Stomach (tissue), 9 donors: ENCODE results near the gene SFXN1. TPM values are rescaled to one million over a fixed set of nuclear protein-coding genes. Genes with fewer than 3 reads are reported as not detected.

Experiments used
- DNase-seq, 2 donors: peaks; one replicate each; pipeline versions ENCODE4 v3.0.0 to v3.0.0-alpha.2; 2013 to 2019
- H3K27ac ChIP-seq, 5 donors: fragments of 200-600 bp in 4 of 5; sonication (generic) in 4 of 5; one replicate each; pipeline ENCODE4 v1.5.1; 2013 to 2019; ENCODE audit warnings: mild to moderate bottlenecking in 1 of 5, moderate library complexity in 1 of 5
- H3K27me3 ChIP-seq, 3 donors: fragments of 200-600 bp; sonication (generic); one replicate each; pipeline ENCODE4 v1.5.1; 2017 to 2019; ENCODE audit warnings: mixed run types in 1 of 3
- H3K36me3 ChIP-seq, 4 donors: fragments of 200-600 bp; sonication (generic); 1 replicate in 3 of 4; 2 replicates in 1 of 4; pipeline ENCODE4 v1.5.1; 2016 to 2019
- H3K4me1 ChIP-seq, 4 donors: fragments of 200-600 bp; sonication (generic); one replicate each; pipeline ENCODE4 v1.5.1; 2016 to 2019
- H3K4me3 ChIP-seq, 4 donors: fragments of 200-600 bp; sonication (generic) in 3 of 4; one replicate each; pipeline ENCODE4 v1.5.1; 2016 to 2019; ENCODE audit warnings: mild to moderate bottlenecking in 1 of 4
- H3K9me3 ChIP-seq, 4 donors: fragments of 200-600 bp; sonication (generic); one replicate each; pipeline ENCODE4 v1.5.1; 2016 to 2019
- CTCF ChIP-seq, 7 experiments: fragments of 450-650 bp in 4 of 7; fragments of 200-600 bp in 3 of 7; sonication (generic) in 3 of 7; IDR thresholded peaks; one replicate each; pipeline ENCODE4 v1.5.1; 2016 to 2019; ENCODE audit warnings: antibody characterized with exemption in 7 of 7, control low read depth in 2 of 7, mild to moderate bottlenecking in 1 of 7
- EP300 ChIP-seq: sonication (generic); formaldehyde crosslinking; IDR thresholded peaks from one replicate; pipeline ENCODE4 v1.6.1; 2017; ENCODE audit warnings: antibody characterized with exemption
- POLR2A ChIP-seq, 4 donors: fragments of 450-650 bp; IDR thresholded peaks; one replicate each; pipeline ENCODE4 v1.6.1; 2016; ENCODE audit warnings: antibody characterized with exemption in 4 of 4, control low read depth in 2 of 4, mild to moderate bottlenecking in 1 of 4, moderate library complexity in 1 of 4
- POLR2AphosphoS5 ChIP-seq, 3 donors: sonication (generic); formaldehyde crosslinking; IDR thresholded peaks; one replicate each; pipeline ENCODE4 v1.6.1; 2016; ENCODE audit warnings: antibody characterized with exemption in 3 of 3
- WGBS, 5 donors: extraction: QIAGEN DNeasy Blood & Tissue Kit in 3 of 5; methylation state at CpG; one replicate each; pipeline versions ENCODE4 v1.1.5 to v1.1.7; 2013 to 2018; 5-methylcytosine and 5-hydroxymethylcytosine counted together
- intact Hi-C: fragments of 100-400 bp; cut with DNase I; formaldehyde crosslinking; loops from one replicate; pipeline ENCODE4 v1.15.1; 2023; ENCODE audit warnings: low total_unique reads
- polyA plus RNA-seq, 3 donors: library from polyadenylated mRNA; stranded (reverse); fragments of 200-250 nt; gene quantifications; one replicate each; pipeline ENCODE4 v1.2.3, GENCODE V29; 2013
- total RNA-seq, 5 donors: library from RNA; depleted of rRNA; stranded (reverse); fragments of >200 nt; gene quantifications; one replicate each; pipeline versions ENCODE4 v1.1.0 to v1.2.3, GENCODE V29; 2014 to 2016
- donor health status: healthy with polysubstance abuse.
- donor health status: Bipolar disorder and iron deficiency.
- donor health status: healthy.

Gene SFXN1
- total and polyA plus RNA-seq, 8 donors = 8.3 to 33.6 (median 14.0) TPM

- intact Hi-C loops = no loop called here
- H3K36me3 ChIP-seq = peaks cover 36 to 100% (median 99%) of the 10 kb centered on the region in 4 donors
Measured at GRCh38 chr5:175513726-175514125, 35.4 kb downstream of the SFXN1 start.

DNA sequence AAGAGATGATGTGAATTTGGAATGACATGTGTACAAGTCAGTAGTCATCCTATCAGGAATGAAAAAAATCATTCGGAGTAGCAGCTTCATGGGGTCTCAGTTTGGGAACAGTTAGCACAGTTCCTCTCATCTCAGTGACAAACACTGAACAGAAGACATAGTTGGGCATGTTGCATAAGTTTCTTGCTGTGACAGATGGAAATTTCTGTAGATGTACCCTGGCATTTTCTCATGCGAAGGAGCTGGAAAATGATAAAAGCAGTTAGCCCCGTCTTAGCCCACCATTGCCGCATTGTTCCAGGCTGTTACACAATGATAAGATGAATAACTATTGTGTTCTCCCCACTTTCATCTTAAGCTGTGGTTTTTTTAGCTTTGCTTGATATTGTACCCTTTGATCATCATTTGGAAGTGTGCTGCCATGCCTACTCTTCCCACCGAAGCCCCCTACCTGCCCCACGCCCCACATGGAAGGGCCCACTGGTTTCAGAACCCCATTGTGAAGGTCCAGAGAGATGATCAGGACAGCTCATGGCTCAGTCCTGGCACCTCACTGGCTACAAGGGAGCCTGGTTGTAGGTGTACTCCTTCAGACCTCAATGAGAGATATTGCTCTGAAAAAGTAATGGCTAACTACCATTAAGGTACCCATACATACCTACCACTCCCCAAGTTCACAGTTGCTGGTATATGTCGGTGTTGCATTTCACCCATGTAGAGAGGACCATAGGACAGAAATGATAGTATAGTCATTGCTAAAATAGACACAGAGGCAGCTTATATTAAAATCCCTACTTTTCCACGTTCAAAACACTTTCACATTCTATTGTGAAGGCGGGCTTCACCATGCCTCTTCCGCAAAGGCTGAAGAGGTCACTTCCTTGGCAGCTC, 38.8 kb downstream of the SFXN1 start:
- Histone ChIP-seq H3K27ac (no peak overlapping the region), H3K36me3 (peaks cover 20 to 99% (median 96%) of the 10 kb centered on the region in 4 donors), H3K27me3 (no peaks in the 10 kb centered on the region), H3K4me3 (no peak overlapping the region), H3K9me3 (no peaks in the 10 kb centered on the region), H3K4me1 (no peaks in the 10 kb centered on the region)
- intact Hi-C loops = no loop called here
- TF ChIP-seq EP300 = no peak
- TF ChIP-seq POLR2AphosphoS5 (IDR thresholded peaks at IDR 0.05) = no peak
- no peak for TF ChIP-seq POLR2A (IDR thresholded peaks at IDR 0.05)
- TF ChIP-seq CTCF (IDR thresholded peaks at IDR 0.05) = no peak
- WGBS, 5 donors = 90 to 96% (median 93%) methylated on average over 10 of the region's 10 CpGs
- no peak for DNase-seq

More at GRCh38 chr5:175513726-175514125, 35.4 kb downstream of the SFXN1 start:
- H3K27me3 ChIP-seq = no peaks in the 10 kb centered on the region
- no peaks in the 10 kb centered on the region for H3K4me1 ChIP-seq
- no peaks in the 10 kb centered on the region for H3K9me3 ChIP-seq
- TF ChIP-seq POLR2A (IDR thresholded peaks at IDR 0.05) = no peak
- TF ChIP-seq POLR2AphosphoS5 (IDR thresholded peaks at IDR 0.05) = no peak
- no peak overlapping the region for H3K27ac ChIP-seq
- no peak for DNase-seq
- WGBS, 5 donors = 88 to 96% (median 94%) methylated on average over 7 of the region's 7 CpGs
- no peak overlapping the region for H3K4me3 ChIP-seq

DNA sequence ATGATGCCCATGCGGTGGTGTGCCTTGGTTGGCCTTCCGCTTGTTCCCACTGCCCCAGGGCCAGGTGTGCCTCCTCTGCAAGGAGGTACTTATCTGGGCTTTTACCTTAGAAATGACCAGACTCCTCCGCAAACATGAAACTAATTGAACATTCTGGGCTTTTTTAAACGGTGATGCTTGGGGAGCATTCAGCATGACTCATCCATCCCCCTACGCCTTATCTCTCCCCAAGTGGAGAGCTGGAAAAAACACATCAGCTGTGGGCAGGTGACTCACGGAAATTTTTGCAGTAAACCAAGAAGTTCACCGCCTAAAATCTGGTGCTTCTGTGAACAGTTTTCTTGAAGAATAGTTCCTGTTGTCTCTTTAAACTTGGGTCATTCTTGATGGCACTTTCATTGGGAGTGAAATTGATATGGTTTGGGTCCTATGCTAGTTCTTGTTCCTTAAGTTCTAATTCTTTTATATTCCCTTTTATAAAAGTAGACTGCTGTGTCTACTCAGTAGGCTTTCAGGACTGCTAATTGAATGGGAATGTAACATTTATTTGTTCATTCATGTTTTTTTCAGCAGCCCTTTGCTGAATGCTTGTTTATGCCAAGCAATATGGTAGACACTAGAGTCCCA, 39.6 kb downstream of the SFXN1 start:
- Histone ChIP-seq H3K27me3 (no peaks in the 10 kb centered on the region), H3K4me3 (no peak overlapping the region), H3K9me3 (no peaks in the 10 kb centered on the region), H3K27ac (no peak overlapping the region), H3K4me1 (no peaks in the 10 kb centered on the region), H3K36me3 (peaks cover 23 to 99% (median 96%) of the 10 kb centered on the region in 4 donors)
- DNase-seq = no peak
- TF ChIP-seq EP300 = no peak
- TF ChIP-seq CTCF (IDR thresholded peaks at IDR 0.05) = no peak
- no peak for TF ChIP-seq POLR2AphosphoS5 (IDR thresholded peaks at IDR 0.05)
- no peak for TF ChIP-seq POLR2A (IDR thresholded peaks at IDR 0.05)
- intact Hi-C loops = no loop called here
- WGBS, 5 donors = 81 to 90% (median 88%) methylated on average over 7 of the region's 7 CpGs

GRCh38 chr5:175519006-175519405, 40.6 kb downstream of the SFXN1 start:
- Histone ChIP-seq H3K36me3 (peaks cover 12 to 97% (median 94%) of the 10 kb centered on the region in 4 donors), H3K9me3 (no peaks in the 10 kb centered on the region), H3K4me1 (no peaks in the 10 kb centered on the region), H3K4me3 (no peak overlapping the region), H3K27ac (no peak overlapping the region), H3K27me3 (no peaks in the 10 kb centered on the region)
- TF ChIP-seq POLR2A (IDR thresholded peaks at IDR 0.05) (no peak), POLR2AphosphoS5 (IDR thresholded peaks at IDR 0.05) (no peak), EP300 (no peak), CTCF (IDR thresholded peaks at IDR 0.05) (no peak)
- WGBS, 5 donors = 86 to 90% (median 89%) methylated on average over 2 of the region's 2 CpGs
- intact Hi-C loops = no loop called here
- DNase-seq = no peak
